DOHH2 (cell line): ENCODE data around the gene OR5K2.

ENCODE experiments used
- EZH2phosphoT487 ChIP-seq: fragments of 200-600 bp; sonication (generic); IDR thresholded peaks from 2 replicates; pipeline ENCODE4 v1.6.1; 2017; ENCODE audit warnings: borderline replicate concordance, mild to moderate bottlenecking, antibody characterized with exemption, low read length, moderate library complexity, mixed read lengths
- TF ChIP-seq, protein P1 (sequence below): fragments of 200-600 bp; sonication (generic); IDR thresholded peaks from one replicate; pipeline ENCODE4 v1.5.1; 2014; ENCODE audit warnings: antibody characterized with exemption, mild to moderate bottlenecking, low read depth, low read length; ENCODE audit not compliant: poor library complexity, severe bottlenecking

DNA sequence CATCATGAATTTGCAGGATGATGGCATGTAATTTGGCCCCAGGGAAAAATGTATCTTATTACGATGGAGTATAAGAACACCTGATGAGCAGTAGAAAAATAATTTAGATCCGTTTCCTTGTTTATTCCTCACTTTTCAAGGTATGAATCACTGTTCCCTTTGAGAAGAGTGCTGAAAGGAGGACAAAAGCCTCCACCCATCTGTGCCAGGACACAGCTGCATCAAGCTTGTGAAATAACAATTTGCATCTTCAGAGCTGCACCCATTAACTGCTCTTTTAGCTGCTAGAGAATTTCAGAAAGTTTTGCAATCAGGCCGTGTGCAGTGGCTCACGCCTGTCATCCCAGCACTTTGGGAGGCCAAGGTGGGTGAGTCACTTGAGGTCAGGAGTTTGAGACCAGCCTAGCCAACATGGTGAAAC, 15.6 kb downstream of the OR5K2 start:
- TF ChIP-seq, protein P1, sequence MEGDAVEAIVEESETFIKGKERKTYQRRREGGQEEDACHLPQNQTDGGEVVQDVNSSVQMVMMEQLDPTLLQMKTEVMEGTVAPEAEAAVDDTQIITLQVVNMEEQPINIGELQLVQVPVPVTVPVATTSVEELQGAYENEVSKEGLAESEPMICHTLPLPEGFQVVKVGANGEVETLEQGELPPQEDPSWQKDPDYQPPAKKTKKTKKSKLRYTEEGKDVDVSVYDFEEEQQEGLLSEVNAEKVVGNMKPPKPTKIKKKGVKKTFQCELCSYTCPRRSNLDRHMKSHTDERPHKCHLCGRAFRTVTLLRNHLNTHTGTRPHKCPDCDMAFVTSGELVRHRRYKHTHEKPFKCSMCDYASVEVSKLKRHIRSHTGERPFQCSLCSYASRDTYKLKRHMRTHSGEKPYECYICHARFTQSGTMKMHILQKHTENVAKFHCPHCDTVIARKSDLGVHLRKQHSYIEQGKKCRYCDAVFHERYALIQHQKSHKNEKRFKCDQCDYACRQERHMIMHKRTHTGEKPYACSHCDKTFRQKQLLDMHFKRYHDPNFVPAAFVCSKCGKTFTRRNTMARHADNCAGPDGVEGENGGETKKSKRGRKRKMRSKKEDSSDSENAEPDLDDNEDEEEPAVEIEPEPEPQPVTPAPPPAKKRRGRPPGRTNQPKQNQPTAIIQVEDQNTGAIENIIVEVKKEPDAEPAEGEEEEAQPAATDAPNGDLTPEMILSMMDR, result no peak
- TF ChIP-seq EZH2phosphoT487, result no peak
